Activated T-cell treated with anti-CD3 and anti-CD28 coated beads, Interleukin-2, amount 50 U/mL, for 72 hours (primary cell): ENCODE measurements around the gene DHRS7B. TPM values are rescaled to one million over a fixed set of nuclear protein-coding genes. Genes with fewer than 3 reads are reported as not detected.
"Not testable (repeated sequence)": the region's sequence is repeated elsewhere in the genome, so short reads cannot be mapped to it uniquely, and the experiment has no call there.

ENCODE experiments used
- ATAC-seq, 2 donors: fragments of 150-1000 bp; cut with Tn5 transposase; replicated peaks in 1 of 2; 2 replicates each; pipeline ENCODE4 v1.10.0; 2021; ENCODE audit warnings: moderate library complexity in 2 of 2, mild to moderate bottlenecking in 1 of 2
- DNase-seq, 2 donors: peaks; one replicate each; pipeline ENCODE4 v3.0.0; 2021 to 2022; ENCODE audit warnings: mixed read lengths in 1 of 2
- H3K27ac Mint-ChIP-seq: one replicate; pipeline ENCODE4 v1.8.0; 2022; ENCODE audit warnings: mild to moderate bottlenecking, moderate library complexity, mixed read lengths
- H3K27me3 Mint-ChIP-seq: one replicate; pipeline ENCODE4 v1.8.0; 2022; ENCODE audit warnings: low read depth, mixed read lengths
- H3K36me3 Mint-ChIP-seq, 2 donors: one replicate each; pipeline ENCODE4 v1.8.0; 2022; ENCODE audit warnings: mixed read lengths in 2 of 2, mild to moderate bottlenecking in 1 of 2; ENCODE audit not compliant: insufficient read depth in 2 of 2
- H3K4me1 Mint-ChIP-seq: one replicate; pipeline ENCODE4 v1.8.0; 2022; ENCODE audit warnings: low read depth, mixed read lengths
- H3K4me3 Mint-ChIP-seq, 2 donors: one replicate each; pipeline ENCODE4 v1.8.0; 2022; ENCODE audit warnings: mild to moderate bottlenecking in 2 of 2, mixed read lengths in 2 of 2, moderate library complexity in 2 of 2
- H3K9me3 Mint-ChIP-seq, 2 donors: one replicate each; pipeline ENCODE4 v1.8.0; 2022; ENCODE audit warnings: mixed read lengths in 2 of 2
- total RNA-seq, 2 donors: library from RNA; stranded (reverse); gene quantifications; one replicate each; pipeline ENCODE4 v1.2.3, GENCODE V29; 2022

Gene DHRS7B
- total RNA-seq, 2 donors from 2014 or later = 19.5 to 21.4 TPM

GRCh38 chr17:21096874-21097273 lies 29.9 kb upstream of the DHRS7B start:
- Mint-ChIP-seq H3K9me3 (no peaks in the 10 kb centered on the region), H3K36me3 (no peaks in the 10 kb centered on the region), H3K27me3 (no peaks in the 10 kb centered on the region), H3K4me1 (peaks cover 19% of the 10 kb centered on the region), H3K4me3 (no peak overlapping the region), H3K27ac (no peak overlapping the region)
- DNase-seq (no peak), ATAC-seq (no peak)

DNA sequence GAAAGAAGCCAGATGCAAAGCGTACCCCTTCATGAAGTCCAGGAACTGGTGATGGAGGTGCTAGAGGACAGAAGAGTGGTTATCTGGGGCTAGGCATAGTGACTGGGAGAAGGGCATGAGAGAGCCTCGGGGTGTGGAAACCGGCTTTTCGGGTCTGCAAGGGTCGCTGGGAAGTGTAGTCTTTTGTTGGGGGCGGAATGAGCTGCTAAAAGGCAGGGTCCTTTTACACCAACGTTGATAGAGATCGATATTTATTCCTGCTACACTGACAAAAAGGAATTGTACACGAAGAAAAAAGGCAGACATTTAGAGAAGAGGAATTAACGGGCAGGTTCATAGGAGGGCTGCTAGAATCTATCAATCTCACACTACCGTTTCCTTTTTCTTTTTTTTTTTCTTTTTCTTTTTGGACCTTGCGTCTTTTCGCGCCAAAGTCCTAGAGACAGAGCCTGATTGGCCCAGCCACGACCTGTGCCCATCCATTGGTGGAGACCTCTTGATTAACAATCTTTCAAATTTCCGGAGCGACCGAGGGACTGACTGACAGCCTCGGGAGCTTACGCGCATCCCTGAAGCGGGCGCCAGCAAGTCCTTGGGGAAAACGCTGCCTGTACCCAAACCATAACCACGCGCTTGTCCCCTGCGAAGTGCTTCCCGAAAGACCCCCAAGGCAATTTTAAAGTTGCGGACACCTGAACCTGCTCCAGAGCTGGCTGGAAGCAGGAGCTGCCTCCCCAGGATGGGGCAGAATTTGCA lies 27.7 kb upstream of the DHRS7B start:
- Mint-ChIP-seq H3K9me3 (no peaks in the 10 kb centered on the region), H3K27ac (peak overlapping the region; percentile 91), H3K4me1 (peaks cover 19% of the 10 kb centered on the region), H3K27me3 (no peaks in the 10 kb centered on the region), H3K4me3 (peak overlapping the region; percentile 88 to 93), H3K36me3 (no peaks in the 10 kb centered on the region)
- peak; percentile 76 to 86 for DNase-seq
- peak; percentile 99 for ATAC-seq

DNA sequence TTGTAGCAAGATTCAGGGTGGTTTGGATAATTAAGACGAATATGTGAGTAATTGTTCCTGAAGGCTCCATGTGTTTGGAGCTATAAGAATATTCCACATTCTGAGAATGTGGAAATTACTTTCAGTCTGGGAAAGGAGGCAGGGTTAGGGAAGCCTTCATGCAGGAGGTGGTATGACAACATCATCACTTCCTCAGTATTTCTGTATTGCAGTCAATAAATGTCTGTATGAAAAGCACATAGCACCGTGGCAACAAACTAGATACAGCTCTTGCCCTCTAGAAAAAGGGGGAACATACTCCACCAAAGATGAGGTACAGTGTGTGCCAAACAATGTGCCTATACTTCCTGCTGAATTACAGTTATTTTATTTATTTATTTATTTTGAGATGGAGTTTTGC lies 26.1 kb upstream of the DHRS7B start:
- Mint-ChIP-seq H3K9me3 (no peaks in the 10 kb centered on the region), H3K4me1 (peaks cover 19% of the 10 kb centered on the region), H3K4me3 (peak overlapping the region in 1 of 2 donors; percentile 88), H3K27me3 (no peaks in the 10 kb centered on the region), H3K27ac (no peak overlapping the region), H3K36me3 (no peaks in the 10 kb centered on the region)
- no peak for ATAC-seq
- no peak for DNase-seq

DNA sequence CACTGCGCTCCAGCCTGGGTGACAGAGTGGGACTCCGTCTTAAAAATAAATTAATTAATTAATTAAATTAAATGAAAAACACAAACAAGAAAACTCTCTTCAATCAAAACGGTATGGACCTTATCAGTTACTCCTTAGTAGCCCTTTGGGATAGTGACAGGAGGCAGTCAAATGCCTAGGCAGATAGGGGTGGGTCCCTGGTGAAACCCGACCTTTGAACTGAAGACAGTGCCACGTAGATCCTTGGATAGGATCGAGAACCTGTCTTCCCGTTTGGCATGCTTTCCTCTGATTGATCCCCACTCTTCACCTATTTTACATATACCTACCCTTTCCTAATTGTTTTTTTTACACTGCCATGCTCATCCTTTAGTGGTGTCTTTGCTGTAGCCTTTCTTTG lies 22.2 kb upstream of the DHRS7B start:
- ATAC-seq = no peak
- DNase-seq = no peak
- Mint-ChIP-seq H3K36me3 (no peaks in the 10 kb centered on the region), H3K4me1 (peaks cover 6% of the 10 kb centered on the region), H3K27ac (no peak overlapping the region), H3K9me3 (no peaks in the 10 kb centered on the region), H3K27me3 (no peaks in the 10 kb centered on the region), H3K4me3 (no peak overlapping the region)

- Mint-ChIP-seq H3K4me3 (no peak overlapping the region), H3K27ac (no peak overlapping the region), H3K36me3 (no peaks in the 10 kb centered on the region), H3K27me3 (no peaks in the 10 kb centered on the region), H3K4me1 (no peaks in the 10 kb centered on the region), H3K9me3 (no peaks in the 10 kb centered on the region)
- DNase-seq (no peak), ATAC-seq (no peak)
These were observed 21.5 kb upstream of the DHRS7B start for GRCh38 chr17:21105064-21105894.

GRCh38 chr17:21106316-21106715 lies 20.4 kb upstream of the DHRS7B start:
- Mint-ChIP-seq H3K9me3 (no peaks in the 10 kb centered on the region), H3K4me1 (no peaks in the 10 kb centered on the region), H3K4me3 (no peak overlapping the region), H3K27me3 (no peaks in the 10 kb centered on the region), H3K36me3 (no peaks in the 10 kb centered on the region), H3K27ac (no peak overlapping the region)
- ATAC-seq (no peak), DNase-seq (no peak)

- not testable (repeated sequence) for H3K27ac Mint-ChIP-seq, DNase-seq, H3K9me3 Mint-ChIP-seq, H3K4me3 Mint-ChIP-seq, ATAC-seq, H3K36me3 Mint-ChIP-seq, H3K4me1 Mint-ChIP-seq, H3K27me3 Mint-ChIP-seq
These were observed 19.6 kb upstream of the DHRS7B start for GRCh38 chr17:21107067-21107650.

DNA sequence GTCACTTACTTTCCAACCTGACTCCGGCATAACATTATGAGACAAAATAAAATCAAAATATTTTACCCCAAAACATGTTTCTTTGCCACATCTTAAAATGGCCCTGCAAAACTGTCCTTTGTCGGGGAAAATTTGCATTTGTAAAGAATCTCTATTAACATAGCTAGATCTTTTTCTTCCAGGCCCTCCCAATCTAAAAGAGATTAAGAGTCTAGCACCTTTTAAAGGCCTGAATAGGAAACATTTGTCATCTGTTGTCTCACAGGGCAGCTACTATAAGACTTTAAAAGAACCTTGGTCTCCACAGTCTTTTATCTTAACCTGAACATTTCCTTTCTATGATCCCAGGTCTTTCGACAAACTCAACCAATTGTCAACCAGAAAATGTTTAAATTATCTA lies 18.1 kb upstream of the DHRS7B start:
- ATAC-seq (no peak), DNase-seq (no peak)
- Mint-ChIP-seq H3K27me3 (no peaks in the 10 kb centered on the region), H3K4me1 (no peaks in the 10 kb centered on the region), H3K27ac (no peak overlapping the region), H3K36me3 (no peaks in the 10 kb centered on the region), H3K9me3 (no peaks in the 10 kb centered on the region), H3K4me3 (no peak overlapping the region)

DNA sequence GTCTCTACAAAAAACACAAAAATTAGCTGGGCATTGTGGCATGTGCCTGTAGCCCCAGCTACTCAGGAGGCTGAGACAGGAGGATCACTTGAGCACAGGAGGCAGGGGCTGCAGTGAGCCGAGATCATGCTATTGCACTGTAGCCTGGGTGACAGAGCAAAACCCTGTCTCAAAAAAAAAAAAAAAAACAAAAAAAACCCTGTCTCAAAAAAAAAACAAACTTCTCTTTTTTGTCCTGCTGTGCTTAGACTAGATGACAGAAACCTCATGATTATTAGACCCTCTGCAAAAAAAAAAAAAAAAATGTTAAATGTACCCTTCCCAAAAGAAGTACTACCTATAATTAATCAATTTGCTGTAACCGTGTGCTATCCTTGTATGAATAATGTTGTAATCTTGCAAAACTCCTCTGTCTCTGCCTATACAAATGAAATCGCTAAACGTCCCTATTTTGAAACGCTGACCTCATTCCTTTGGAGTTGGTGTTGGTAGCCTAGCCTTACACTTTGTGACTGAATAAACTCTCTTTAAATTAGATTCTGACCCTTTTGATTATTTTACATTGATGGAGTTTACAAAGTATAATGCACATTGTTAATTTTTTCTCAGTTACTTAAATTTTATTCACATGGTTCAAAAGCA lies 13.6 kb upstream of the DHRS7B start:
- Mint-ChIP-seq H3K27ac (no peak overlapping the region), H3K27me3 (peaks cover 5% of the 10 kb centered on the region), H3K4me3 (no peak overlapping the region), H3K9me3 (no peaks in the 10 kb centered on the region), H3K36me3 (no peaks in the 10 kb centered on the region), H3K4me1 (no peaks in the 10 kb centered on the region)
- no peak for ATAC-seq
- no peak for DNase-seq

DNA sequence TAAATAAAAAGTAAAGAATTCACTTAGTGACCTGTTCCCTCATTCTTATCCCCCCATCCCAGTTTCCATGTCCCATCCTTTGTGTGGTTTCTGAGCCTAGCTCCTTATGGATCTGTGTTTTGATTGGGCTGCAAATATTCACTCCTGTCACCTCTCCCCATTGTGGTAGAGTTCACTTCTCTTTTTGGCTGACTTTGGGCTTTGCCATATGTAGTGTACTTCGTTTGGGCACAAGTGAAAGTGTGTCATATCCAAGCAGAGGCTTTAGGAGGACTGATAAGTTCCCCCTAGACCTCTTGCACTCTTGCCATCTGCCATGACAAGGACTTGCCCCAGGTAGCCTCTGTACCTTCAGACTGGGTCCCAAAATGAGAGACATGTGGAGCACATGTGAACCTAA lies 13.0 kb upstream of the DHRS7B start:
- Mint-ChIP-seq H3K36me3 (no peaks in the 10 kb centered on the region), H3K9me3 (no peaks in the 10 kb centered on the region), H3K4me3 (no peak overlapping the region), H3K27me3 (peaks cover 5% of the 10 kb centered on the region), H3K4me1 (no peaks in the 10 kb centered on the region), H3K27ac (no peak overlapping the region)
- no peak for ATAC-seq
- DNase-seq = no peak

DNA sequence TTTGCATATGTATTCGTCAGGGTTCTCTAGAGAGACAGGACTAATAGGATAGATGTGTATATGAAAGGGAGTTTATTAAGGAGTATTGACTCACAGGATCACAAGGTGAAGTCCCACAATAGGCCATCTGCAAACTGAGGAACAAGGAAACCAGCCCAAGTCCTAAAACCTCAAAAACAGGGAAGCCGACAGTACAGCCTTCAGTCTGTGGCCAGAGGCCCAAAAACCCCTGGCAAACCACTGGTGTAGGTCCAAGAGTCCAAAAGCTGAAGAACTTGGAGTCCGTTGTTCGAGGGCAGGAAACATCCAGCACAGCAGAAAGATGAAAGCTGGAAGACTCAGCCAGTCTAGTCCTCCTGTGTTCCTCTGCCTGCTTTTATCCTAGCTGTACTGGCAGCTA lies 12.0 kb upstream of the DHRS7B start:
- not testable (repeated sequence) for H3K9me3 Mint-ChIP-seq, H3K4me1 Mint-ChIP-seq, H3K36me3 Mint-ChIP-seq, ATAC-seq, DNase-seq, H3K4me3 Mint-ChIP-seq, H3K27me3 Mint-ChIP-seq, H3K27ac Mint-ChIP-seq

DNA sequence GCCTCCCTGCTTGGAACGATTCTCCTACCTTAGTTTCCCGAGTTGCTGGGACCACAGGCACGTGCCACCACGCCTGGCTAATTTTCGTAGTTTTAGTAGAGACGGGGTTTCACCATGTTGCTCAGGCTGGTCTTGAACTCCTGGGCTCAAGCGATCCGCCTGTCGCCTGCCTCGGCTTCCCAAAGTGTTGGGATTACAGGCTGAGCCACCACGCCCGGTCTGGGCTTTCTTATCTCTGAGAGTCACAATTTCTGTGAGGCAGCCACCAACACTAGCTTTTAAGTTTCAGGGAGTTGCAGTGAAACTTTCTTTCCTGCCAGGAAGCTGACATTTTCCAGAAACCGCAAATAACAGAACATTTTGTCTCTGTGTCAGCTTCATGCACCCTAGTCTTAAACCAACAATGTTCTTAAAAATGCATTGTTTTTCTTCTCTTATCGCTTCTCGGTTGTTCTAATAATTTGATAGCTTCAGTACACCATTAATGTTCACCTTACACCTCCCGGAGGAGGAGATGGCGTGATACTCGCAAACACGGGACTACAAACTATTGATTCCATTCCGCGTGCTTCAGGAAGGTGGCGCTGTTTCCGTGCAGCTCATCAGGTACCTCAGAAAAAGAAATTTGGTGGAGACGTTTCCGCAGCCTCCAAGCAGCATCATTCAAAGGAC lies 7.4 kb upstream of the DHRS7B start:
- Mint-ChIP-seq H3K36me3 (no peaks in the 10 kb centered on the region), H3K9me3 (no peaks in the 10 kb centered on the region), H3K27ac (no peak overlapping the region), H3K4me3 (peak overlapping the region; percentile 1 to 9), H3K27me3 (peaks cover 5% of the 10 kb centered on the region), H3K4me1 (peaks cover 14% of the 10 kb centered on the region)
- peak; percentile 65 to 75 for ATAC-seq
- DNase-seq = peak; percentile 67 to 69

DNA sequence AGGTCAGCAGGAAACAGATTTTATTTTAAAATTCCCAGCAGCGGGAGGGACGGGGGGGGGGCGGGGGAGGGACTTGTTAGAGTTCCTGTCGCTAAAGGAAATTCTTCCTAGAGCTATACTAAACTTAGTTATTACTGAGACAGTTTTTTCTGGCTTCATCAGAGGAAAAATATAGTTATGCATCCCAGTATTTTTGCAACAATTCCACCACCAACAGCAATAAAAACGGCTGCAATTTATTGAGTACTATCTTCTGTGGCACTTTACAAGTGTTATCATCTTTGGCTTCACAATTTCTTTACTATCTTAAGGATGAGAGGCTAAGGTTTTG lies 6.9 kb upstream of the DHRS7B start:
- H3K9me3 Mint-ChIP-seq = no peaks in the 10 kb centered on the region
- H3K4me3 Mint-ChIP-seq = peak overlapping the region; percentile 9 to 36
- H3K4me1 Mint-ChIP-seq = peaks cover 19% of the 10 kb centered on the region
- no peaks in the 10 kb centered on the region for H3K36me3 Mint-ChIP-seq
- H3K27ac Mint-ChIP-seq = no peak overlapping the region
- DNase-seq = no peak
- ATAC-seq = no peak
- H3K27me3 Mint-ChIP-seq = peaks cover 5% of the 10 kb centered on the region
